B cell (primary cell): ENCODE measurements around the gene KCNQ2. TPM values are rescaled to one million over a fixed set of nuclear protein-coding genes. Genes with fewer than 3 reads are reported as not detected.

Experiments used
- ATAC-seq: fragments of 200-7000 bp; cut with Tn5 transposase; one replicate; pipeline ENCODE4 v1.10.0; 2021; ENCODE audit warnings: low read depth, mild to moderate bottlenecking, moderate number of reproducible peaks, moderate library complexity
- CTCF ChIA-PET: fragments of 350-600 bp; sonication (Branson Sonifier 250); formaldehyde crosslinking; loops from one replicate; lab custom pipeline; 2021; ENCODE audit warnings: antibody characterized with exemption, inconsistent platforms; lab: Charles Lee
- POLR2A ChIA-PET: fragments of 350-600 bp; sonication (Branson Sonifier 250); formaldehyde crosslinking; loops from one replicate; lab custom pipeline; 2021; ENCODE audit warnings: antibody characterized with exemption; lab: Charles Lee
- DNase-seq: peaks from one replicate; pipeline ENCODE4 v3.0.0; 2013
- H2AFZ ChIP-seq: 2 replicates; pipeline ENCODE4 v1.6.1; 2012; ENCODE audit warnings: mild to moderate bottlenecking, low read depth, low read length; ENCODE audit not compliant: insufficient read depth, poor library complexity, severe bottlenecking
- H3K27ac ChIP-seq, 2 donors: 1 replicate in 1 of 2; 2 replicates in 1 of 2; pipeline ENCODE4 v1.5.1; 2012 to 2013; ENCODE audit warnings: low read length in 2 of 2, mild to moderate bottlenecking in 2 of 2, moderate library complexity in 1 of 2
- H3K27me3 ChIP-seq, 4 experiments: fragments of 200-600 bp in 1 of 4; sonication (generic) in 1 of 4; replicated peaks in 1 of 4; 1 replicate in 2 of 4; 2 replicates in 2 of 4; pipeline versions ENCODE4 v1.6.1 to v1.7.0; 2013 to 2016; ENCODE audit warnings: low read length in 3 of 4, mild to moderate bottlenecking in 2 of 4, mixed read lengths in 1 of 4, moderate library complexity in 1 of 4; ENCODE audit not compliant: insufficient read depth in 4 of 4, control insufficient read depth in 3 of 4; ENCODE audit errors: control extremely low read depth in 1 of 4
- H3K36me3 ChIP-seq, 2 experiments: replicated peaks in 1 of 2; 1 replicate in 1 of 2; 2 replicates in 1 of 2; pipeline versions ENCODE4 v1.6.1 to v1.7.1; 2013; ENCODE audit warnings: low read length in 1 of 2; ENCODE audit not compliant: insufficient read depth in 2 of 2, control insufficient read depth in 1 of 2; ENCODE audit errors: control extremely low read depth in 1 of 2, extremely low read depth in 1 of 2
- H3K4me1 ChIP-seq, 2 donors: fragments of 200-600 bp in 1 of 2; sonication (generic) in 1 of 2; 1 replicate in 1 of 2; 2 replicates in 1 of 2; pipeline versions ENCODE4 v1.5.1 to v1.6.1; 2013 to 2017; ENCODE audit warnings: low read length in 2 of 2; ENCODE audit not compliant: control insufficient read depth in 2 of 2, insufficient read depth in 2 of 2
- H3K4me2 ChIP-seq: replicated peaks from 2 replicates; pipeline ENCODE3; 2012; ENCODE audit warnings: mild to moderate bottlenecking, low read depth, low read length; ENCODE audit not compliant: poor library complexity, severe bottlenecking
- H3K4me3 ChIP-seq, 5 experiments: fragments of 200-600 bp in 1 of 5; sonication (generic) in 1 of 5; 1 replicate in 3 of 5; 2 replicates in 2 of 5; pipeline versions ENCODE4 v1.5.1 to v1.7.0; 2011 to 2016; ENCODE audit warnings: low read length in 4 of 5, mild to moderate bottlenecking in 4 of 5, low read depth in 2 of 5, control low read depth in 1 of 5, moderate library complexity in 1 of 5; ENCODE audit not compliant: insufficient read depth in 1 of 5; ENCODE audit errors: control extremely low read depth in 1 of 5, extremely low read depth in 1 of 5
- H3K79me2 ChIP-seq: fragments of 200-600 bp; sonication (generic); one replicate; pipeline ENCODE4 v1.6.0; 2016; ENCODE audit warnings: low read length; ENCODE audit not compliant: control insufficient read depth, insufficient read depth
- H3K9ac ChIP-seq: fragments of 200-600 bp; sonication (generic); 2 replicates; pipeline ENCODE4 v1.6.1; 2017; ENCODE audit warnings: mild to moderate bottlenecking, low read length, moderate library complexity
- H3K9me3 ChIP-seq, 3 donors: one replicate each; pipeline versions ENCODE4 v1.6.1 to v1.7.1; 2013; ENCODE audit warnings: low read length in 2 of 3; ENCODE audit not compliant: control insufficient read depth in 2 of 3, insufficient read depth in 1 of 3; ENCODE audit errors: control extremely low read depth in 1 of 3
- H4K20me1 ChIP-seq: 2 replicates; pipeline ENCODE4 v1.6.0; 2012; ENCODE audit warnings: mild to moderate bottlenecking, low read length; ENCODE audit not compliant: insufficient read depth, control insufficient read depth, poor library complexity, severe bottlenecking
- H3K27ac Mint-ChIP-seq: one replicate; pipeline ENCODE4 v1.8.0; 2021; ENCODE audit warnings: mixed read lengths
- H3K27me3 Mint-ChIP-seq: one replicate; pipeline ENCODE4 v1.8.0; 2021; ENCODE audit warnings: mixed read lengths
- H3K4me1 Mint-ChIP-seq: one replicate; pipeline ENCODE4 v1.8.0; 2021; ENCODE audit warnings: mixed read lengths
- H3K4me3 Mint-ChIP-seq: one replicate; pipeline ENCODE4 v1.8.0; 2021; ENCODE audit warnings: mixed read lengths
- H3K9me3 Mint-ChIP-seq: one replicate; pipeline ENCODE4 v1.8.0; 2022; ENCODE audit warnings: mixed read lengths; ENCODE audit not compliant: insufficient read depth
- CTCF ChIP-seq: fragments of 200-600 bp; IDR thresholded peaks from one replicate; pipeline ENCODE4 v1.8.0; 2022; ENCODE audit warnings: antibody characterized with exemption, mild to moderate bottlenecking
- EZH2 ChIP-seq: IDR thresholded peaks from 2 replicates; pipeline ENCODE4 v1.6.1; 2012; ENCODE audit warnings: borderline replicate concordance, low read depth, mild to moderate bottlenecking, moderate library complexity, low read length; ENCODE audit not compliant: insufficient read depth, poor library complexity, severe bottlenecking
- WGBS: methylation state at CpG from one replicate; pipeline ENCODE4 v1.1.5; 2013; ENCODE audit warnings: missing lambda C conversion rate; ENCODE audit not compliant: insufficient coverage; 5-methylcytosine and 5-hydroxymethylcytosine counted together
- intact Hi-C: fragments of 100-400 bp; cut with micrococcal nuclease; formaldehyde crosslinking; loops from one replicate; pipeline ENCODE4 v1.10.0; 2022
- polyA plus RNA-seq: library from polyadenylated mRNA; depleted of rRNA; stranded (reverse); fragments of >200 nt; gene quantifications from 2 replicates; pipeline ENCODE4 v1.2.3, GENCODE V29; 2012
- total RNA-seq, 2 donors: library from RNA; stranded (reverse); fragments of 120-200 nt in 1 of 2; gene quantifications; 1 replicate in 1 of 2; 2 replicates in 1 of 2; pipeline versions ENCODE4 v1.2.3 to v1.2.4, GENCODE V29; 2013 to 2022

The KCNQ2 gene
- total and polyA plus RNA-seq, 2 donors (not counting 1 experiment from before 2014, with no cell fraction given): 0.12 TPM; not detected in 1

GRCh38 chr20:63406617-63407245 is 65.7 kb downstream of the KCNQ2 start:
- no peak overlapping the region for H2AFZ ChIP-seq
- no peak overlapping the region for H3K4me3 ChIP-seq
- no peaks in the 10 kb centered on the region for H4K20me1 ChIP-seq
- H3K9ac ChIP-seq: no peak overlapping the region
- H3K27ac Mint-ChIP-seq: no peak overlapping the region
- no peaks in the 10 kb centered on the region for H3K36me3 ChIP-seq
- DNase-seq: no peak
- ChIA-PET CTCF (no interaction called here), POLR2A (no interaction called here)
- H3K4me1 ChIP-seq: no peaks in the 10 kb centered on the region
- no peaks in the 10 kb centered on the region for H3K79me2 ChIP-seq
- H3K27me3 Mint-ChIP-seq: no peaks in the 10 kb centered on the region
- TF ChIP-seq CTCF (no peak), EZH2 (no peak)
- H3K4me1 Mint-ChIP-seq: no peaks in the 10 kb centered on the region
- intact Hi-C loops: no loop called here
- H3K27ac ChIP-seq: no peak overlapping the region
- H3K4me2 ChIP-seq: no peak overlapping the region
- 93% methylated on average over 60 of the region's 60 CpGs for WGBS
- no peaks in the 10 kb centered on the region for H3K9me3 Mint-ChIP-seq
- peaks cover 0 to 23% (median 0%) of the 10 kb centered on the region in 3 donors for H3K9me3 ChIP-seq
- no peaks in the 10 kb centered on the region for H3K27me3 ChIP-seq
- H3K4me3 Mint-ChIP-seq: no peak overlapping the region
- ATAC-seq: no peak

GRCh38 chr20:63406011-63406410 is 66.4 kb downstream of the KCNQ2 start:
- H3K4me2 ChIP-seq: no peak overlapping the region
- no peak overlapping the region for H3K4me3 ChIP-seq
- H4K20me1 ChIP-seq: no peaks in the 10 kb centered on the region
- Mint-ChIP-seq H3K4me3 (no peak overlapping the region), H3K9me3 (no peaks in the 10 kb centered on the region), H3K27me3 (no peaks in the 10 kb centered on the region), H3K4me1 (no peaks in the 10 kb centered on the region), H3K27ac (no peak overlapping the region)
- no peak for DNase-seq
- no peak for ATAC-seq
- H3K36me3 ChIP-seq: no peaks in the 10 kb centered on the region
- H2AFZ ChIP-seq: no peak overlapping the region
- CTCF ChIA-PET: no interaction called here
- WGBS: 94% methylated on average over 23 of the region's 23 CpGs
- no peaks in the 10 kb centered on the region for H3K27me3 ChIP-seq
- intact Hi-C loops: no loop called here
- H3K4me1 ChIP-seq: no peaks in the 10 kb centered on the region
- no peak overlapping the region for H3K27ac ChIP-seq
- peaks cover 0 to 21% (median 0%) of the 10 kb centered on the region in 3 donors for H3K9me3 ChIP-seq
- TF ChIP-seq CTCF (no peak), EZH2 (no peak)
- no peak overlapping the region for H3K9ac ChIP-seq
- POLR2A ChIA-PET: no interaction called here
- H3K79me2 ChIP-seq: no peaks in the 10 kb centered on the region
